WTC11 (cell line): Measurements from ENCODE around the gene KIFC3.

Experiments used
- ATF3 ChIP-seq: sonication (generic); formaldehyde crosslinking; conservative IDR thresholded peaks from 2 replicates; pipeline ENCODE4 v1.8.1; 2022; ENCODE audit warnings: mild to moderate bottlenecking, missing genetic modification reagents
- JUN ChIP-seq: sonication (generic); formaldehyde crosslinking; IDR thresholded peaks from 2 replicates; pipeline ENCODE4 v1.8.0; 2023; ENCODE audit warnings: mild to moderate bottlenecking, missing genetic modification reagents
- MAX ChIP-seq: sonication (generic); formaldehyde crosslinking; IDR thresholded peaks from 2 replicates; pipeline ENCODE4 v1.8.0; 2022; ENCODE audit warnings: mild to moderate bottlenecking, missing genetic modification reagents
- NFYB ChIP-seq: sonication (generic); formaldehyde crosslinking; conservative IDR thresholded peaks from 2 replicates; pipeline ENCODE4 v1.8.0; 2022; ENCODE audit warnings: low read depth, missing genetic modification reagents
- NR3C1 ChIP-seq: sonication (generic); formaldehyde crosslinking; conservative IDR thresholded peaks from 2 replicates; pipeline ENCODE4 v1.8.1; 2023; ENCODE audit warnings: low read depth, mild to moderate bottlenecking, missing genetic modification reagents
- SP1 ChIP-seq: sonication (generic); formaldehyde crosslinking; conservative IDR thresholded peaks from 2 replicates; pipeline ENCODE4 v1.8.1; 2022; ENCODE audit warnings: missing genetic modification reagents
- TEAD4 ChIP-seq: sonication (generic); formaldehyde crosslinking; IDR thresholded peaks from 2 replicates; pipeline ENCODE4 v1.8.0; 2022; ENCODE audit warnings: mild to moderate bottlenecking, missing genetic modification reagents
- ZNF416 ChIP-seq: fragments of 250-450 bp; sonication (Bioruptor Pico); IDR thresholded peaks from 2 replicates; pipeline ENCODE4 v1.9.0; 2021; ENCODE audit warnings: mild to moderate bottlenecking, inconsistent platforms
- TF ChIP-seq, protein P1 (sequence below): fragments of 200-600 bp; IDR thresholded peaks from 2 replicates; pipeline ENCODE4 v1.8.0; 2022; ENCODE audit warnings: antibody characterized with exemption
- TF ChIP-seq, protein P2 (sequence below): fragments of 250-450 bp; sonication (Bioruptor Pico); IDR thresholded peaks from 2 replicates; pipeline ENCODE4 v1.9.0; 2021; ENCODE audit warnings: mild to moderate bottlenecking
- TF ChIP-seq, protein P3 (sequence below): sonication (generic); formaldehyde crosslinking; IDR thresholded peaks from 2 replicates; pipeline ENCODE4 v1.8.0; 2023; ENCODE audit warnings: missing genetic modification reagents, mild to moderate bottlenecking, borderline replicate concordance
- TF ChIP-seq, protein P4 (sequence below): sonication (generic); formaldehyde crosslinking; IDR thresholded peaks from 2 replicates; pipeline ENCODE4 v1.8.1; 2023; ENCODE audit warnings: mild to moderate bottlenecking, missing genetic modification reagents, moderate library complexity

GRCh38 chr16:57765160-57765728 lies 37.0 kb downstream of the KIFC3 start:
- TF ChIP-seq, protein P1, sequence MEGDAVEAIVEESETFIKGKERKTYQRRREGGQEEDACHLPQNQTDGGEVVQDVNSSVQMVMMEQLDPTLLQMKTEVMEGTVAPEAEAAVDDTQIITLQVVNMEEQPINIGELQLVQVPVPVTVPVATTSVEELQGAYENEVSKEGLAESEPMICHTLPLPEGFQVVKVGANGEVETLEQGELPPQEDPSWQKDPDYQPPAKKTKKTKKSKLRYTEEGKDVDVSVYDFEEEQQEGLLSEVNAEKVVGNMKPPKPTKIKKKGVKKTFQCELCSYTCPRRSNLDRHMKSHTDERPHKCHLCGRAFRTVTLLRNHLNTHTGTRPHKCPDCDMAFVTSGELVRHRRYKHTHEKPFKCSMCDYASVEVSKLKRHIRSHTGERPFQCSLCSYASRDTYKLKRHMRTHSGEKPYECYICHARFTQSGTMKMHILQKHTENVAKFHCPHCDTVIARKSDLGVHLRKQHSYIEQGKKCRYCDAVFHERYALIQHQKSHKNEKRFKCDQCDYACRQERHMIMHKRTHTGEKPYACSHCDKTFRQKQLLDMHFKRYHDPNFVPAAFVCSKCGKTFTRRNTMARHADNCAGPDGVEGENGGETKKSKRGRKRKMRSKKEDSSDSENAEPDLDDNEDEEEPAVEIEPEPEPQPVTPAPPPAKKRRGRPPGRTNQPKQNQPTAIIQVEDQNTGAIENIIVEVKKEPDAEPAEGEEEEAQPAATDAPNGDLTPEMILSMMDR: no peak
- TF ChIP-seq SP1 (no peak), NR3C1 (no peak), TEAD4 (no peak), ATF3 (CRISPR knock-in tag) (no peak), ZNF416 (CRISPR knock-in tag) (no peak), NFYB (CRISPR knock-in tag) (no peak), JUN (no peak), MAX (CRISPR knock-in tag) (no peak)
- TF ChIP-seq, protein P2, sequence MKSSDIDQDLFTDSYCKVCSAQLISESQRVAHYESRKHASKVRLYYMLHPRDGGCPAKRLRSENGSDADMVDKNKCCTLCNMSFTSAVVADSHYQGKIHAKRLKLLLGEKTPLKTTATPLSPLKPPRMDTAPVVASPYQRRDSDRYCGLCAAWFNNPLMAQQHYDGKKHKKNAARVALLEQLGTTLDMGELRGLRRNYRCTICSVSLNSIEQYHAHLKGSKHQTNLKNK (CRISPR knock-in tag): no peak
- TF ChIP-seq, protein P3, sequence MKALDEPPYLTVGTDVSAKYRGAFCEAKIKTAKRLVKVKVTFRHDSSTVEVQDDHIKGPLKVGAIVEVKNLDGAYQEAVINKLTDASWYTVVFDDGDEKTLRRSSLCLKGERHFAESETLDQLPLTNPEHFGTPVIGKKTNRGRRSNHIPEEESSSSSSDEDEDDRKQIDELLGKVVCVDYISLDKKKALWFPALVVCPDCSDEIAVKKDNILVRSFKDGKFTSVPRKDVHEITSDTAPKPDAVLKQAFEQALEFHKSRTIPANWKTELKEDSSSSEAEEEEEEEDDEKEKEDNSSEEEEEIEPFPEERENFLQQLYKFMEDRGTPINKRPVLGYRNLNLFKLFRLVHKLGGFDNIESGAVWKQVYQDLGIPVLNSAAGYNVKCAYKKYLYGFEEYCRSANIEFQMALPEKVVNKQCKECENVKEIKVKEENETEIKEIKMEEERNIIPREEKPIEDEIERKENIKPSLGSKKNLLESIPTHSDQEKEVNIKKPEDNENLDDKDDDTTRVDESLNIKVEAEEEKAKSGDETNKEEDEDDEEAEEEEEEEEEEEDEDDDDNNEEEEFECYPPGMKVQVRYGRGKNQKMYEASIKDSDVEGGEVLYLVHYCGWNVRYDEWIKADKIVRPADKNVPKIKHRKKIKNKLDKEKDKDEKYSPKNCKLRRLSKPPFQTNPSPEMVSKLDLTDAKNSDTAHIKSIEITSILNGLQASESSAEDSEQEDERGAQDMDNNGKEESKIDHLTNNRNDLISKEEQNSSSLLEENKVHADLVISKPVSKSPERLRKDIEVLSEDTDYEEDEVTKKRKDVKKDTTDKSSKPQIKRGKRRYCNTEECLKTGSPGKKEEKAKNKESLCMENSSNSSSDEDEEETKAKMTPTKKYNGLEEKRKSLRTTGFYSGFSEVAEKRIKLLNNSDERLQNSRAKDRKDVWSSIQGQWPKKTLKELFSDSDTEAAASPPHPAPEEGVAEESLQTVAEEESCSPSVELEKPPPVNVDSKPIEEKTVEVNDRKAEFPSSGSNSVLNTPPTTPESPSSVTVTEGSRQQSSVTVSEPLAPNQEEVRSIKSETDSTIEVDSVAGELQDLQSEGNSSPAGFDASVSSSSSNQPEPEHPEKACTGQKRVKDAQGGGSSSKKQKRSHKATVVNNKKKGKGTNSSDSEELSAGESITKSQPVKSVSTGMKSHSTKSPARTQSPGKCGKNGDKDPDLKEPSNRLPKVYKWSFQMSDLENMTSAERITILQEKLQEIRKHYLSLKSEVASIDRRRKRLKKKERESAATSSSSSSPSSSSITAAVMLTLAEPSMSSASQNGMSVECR: no peak
- TF ChIP-seq, protein P4, sequence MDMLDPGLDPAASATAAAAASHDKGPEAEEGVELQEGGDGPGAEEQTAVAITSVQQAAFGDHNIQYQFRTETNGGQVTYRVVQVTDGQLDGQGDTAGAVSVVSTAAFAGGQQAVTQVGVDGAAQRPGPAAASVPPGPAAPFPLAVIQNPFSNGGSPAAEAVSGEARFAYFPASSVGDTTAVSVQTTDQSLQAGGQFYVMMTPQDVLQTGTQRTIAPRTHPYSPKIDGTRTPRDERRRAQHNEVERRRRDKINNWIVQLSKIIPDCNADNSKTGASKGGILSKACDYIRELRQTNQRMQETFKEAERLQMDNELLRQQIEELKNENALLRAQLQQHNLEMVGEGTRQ: no peak
